HG03342 (cell line): ENCODE data around the gene CDK8.
"Not testable (repeated sequence)": the region's sequence is repeated elsewhere in the genome, so short reads cannot be mapped to it uniquely, and the experiment has no call there.

Source experiments
- ATAC-seq: cut with Tn5 transposase; IDR thresholded peaks from one replicate; pipeline ENCODE4 v1.9.1; 2021; ENCODE audit warnings: mild to moderate bottlenecking, moderate library complexity; ENCODE audit not compliant: unreplicated experiment

The CDK8 gene

GRCh38 chr13:26310470-26310869 is 56.5 kb downstream of the CDK8 start:
- ATAC-seq: no peak

- not testable (repeated sequence) for ATAC-seq
Observed at GRCh38 chr13:26312019-26312418, 58.1 kb downstream of the CDK8 start.

- not testable (repeated sequence) for ATAC-seq
Observed at GRCh38 chr13:26316095-26316494, 62.2 kb downstream of the CDK8 start.

GRCh38 chr13:26320766-26321165 is 66.8 kb downstream of the CDK8 start:
- ATAC-seq: no peak

- ATAC-seq: no peak
Observed at GRCh38 chr13:26323127-26323526, 69.2 kb downstream of the CDK8 start.

GRCh38 chr13:26323764-26324163 is 69.8 kb downstream of the CDK8 start:
- ATAC-seq: no peak

GRCh38 chr13:26324294-26324693 is 70.4 kb downstream of the CDK8 start:
- no peak for ATAC-seq

- ATAC-seq: no peak
Observed at GRCh38 chr13:26324867-26325266, 70.9 kb downstream of the CDK8 start.

GRCh38 chr13:26325876-26326275 is 71.9 kb downstream of the CDK8 start:
- ATAC-seq: peak; percentile 89

- ATAC-seq: no peak
Observed at GRCh38 chr13:26326562-26326961, 72.6 kb downstream of the CDK8 start.

GRCh38 chr13:26327940-26328725 is 74.2 kb downstream of the CDK8 start:
- no peak for ATAC-seq

GRCh38 chr13:26335158-26335557 is 81.2 kb downstream of the CDK8 start:
- no peak for ATAC-seq

- ATAC-seq: no peak
Observed at GRCh38 chr13:26340807-26341206, 86.9 kb downstream of the CDK8 start.

- no peak for ATAC-seq
Observed at GRCh38 chr13:26342898-26343297, 89.0 kb downstream of the CDK8 start.

GRCh38 chr13:26343816-26344215 is 89.9 kb downstream of the CDK8 start:
- ATAC-seq: no peak

GRCh38 chr13:26344980-26345379 is 91.1 kb downstream of the CDK8 start:
- ATAC-seq: no peak

- ATAC-seq: no peak
Observed at GRCh38 chr13:26348966-26349365, 95.0 kb downstream of the CDK8 start.

- no peak for ATAC-seq
Observed at GRCh38 chr13:26362261-26362660, 108.3 kb downstream of the CDK8 start.

GRCh38 chr13:26370553-26370952 is 116.6 kb downstream of the CDK8 start:
- no peak for ATAC-seq

- ATAC-seq: no peak
Observed at GRCh38 chr13:26372747-26373146, 118.8 kb downstream of the CDK8 start.

- ATAC-seq: no peak
Observed at GRCh38 chr13:26376430-26376829, 122.5 kb downstream of the CDK8 start.

- ATAC-seq: no peak
Observed at GRCh38 chr13:26377038-26377437, 123.1 kb downstream of the CDK8 start.

GRCh38 chr13:26378116-26378515 is 124.2 kb downstream of the CDK8 start:
- no peak for ATAC-seq
